Mucosa of rectum (tissue), 2 donors: ENCODE results near the gene SLCO4A1.
A peak's percentile ranks its signal among the peaks of the same experiment; 100 is the strongest.

Experiments
- H3K27ac ChIP-seq, 2 donors: one replicate each; pipeline ENCODE4 v1.7.0; 2013; ENCODE audit warnings: inconsistent platforms in 2 of 2, low read depth in 2 of 2, low read length in 2 of 2
- H3K27me3 ChIP-seq, 2 donors: one replicate each; pipeline ENCODE4 v1.7.0; 2013; ENCODE audit warnings: low read length in 2 of 2; ENCODE audit not compliant: control insufficient read depth in 2 of 2, insufficient read depth in 2 of 2
- H3K36me3 ChIP-seq, 2 donors: one replicate each; pipeline ENCODE4 v1.7.0; 2013; ENCODE audit warnings: low read length in 2 of 2; ENCODE audit not compliant: control insufficient read depth in 2 of 2, insufficient read depth in 2 of 2
- H3K4me1 ChIP-seq, 2 donors: one replicate each; pipeline ENCODE4 v1.7.0; 2013; ENCODE audit warnings: low read length in 2 of 2, mild to moderate bottlenecking in 1 of 2; ENCODE audit not compliant: control insufficient read depth in 2 of 2, insufficient read depth in 2 of 2
- H3K4me3 ChIP-seq, 2 donors: one replicate each; pipeline ENCODE4 v1.7.0; 2013; ENCODE audit warnings: low read length in 2 of 2
- H3K9ac ChIP-seq, 2 donors: one replicate each; pipeline ENCODE4 v1.7.0; 2013; ENCODE audit warnings: low read length in 2 of 2, low read depth in 1 of 2, mild to moderate bottlenecking in 1 of 2
- H3K9me3 ChIP-seq, 2 donors: one replicate each; pipeline ENCODE4 v1.7.0; 2013; ENCODE audit warnings: low read length in 2 of 2; ENCODE audit not compliant: control insufficient read depth in 2 of 2
- donor health status: healthy.
- donor health status: Normal muscosa, but diverticular disease.

SLCO4A1 gene

GRCh38 chr20:62707276-62707920 is 65.1 kb downstream of the SLCO4A1 start:
- Histone ChIP-seq H3K27me3 (peaks cover 22 to 31% of the 10 kb centered on the region in 2 donors), H3K36me3 (no peaks in the 10 kb centered on the region), H3K4me3 (no peak overlapping the region), H3K27ac (no peak overlapping the region), H3K9me3 (no peaks in the 10 kb centered on the region), H3K9ac (no peak overlapping the region), H3K4me1 (peaks cover 0 to 4% of the 10 kb centered on the region in 2 donors)

- no peaks in the 10 kb centered on the region for H3K36me3 ChIP-seq
- H3K9me3 ChIP-seq = no peaks in the 10 kb centered on the region
- H3K9ac ChIP-seq = no peak overlapping the region
- H3K4me3 ChIP-seq = no peak overlapping the region
- H3K4me1 ChIP-seq = peaks cover 0 to 4% of the 10 kb centered on the region in 2 donors
- H3K27ac ChIP-seq = no peak overlapping the region
- H3K27me3 ChIP-seq = peaks cover 22 to 31% of the 10 kb centered on the region in 2 donors
Observed at GRCh38 chr20:62707921-62708521, 65.7 kb downstream of the SLCO4A1 start.

- no peak within 1 kb of the TSS for H3K4me3 ChIP-seq
- peaks cover 22 to 31% of the 10 kb centered on the region in 2 donors for H3K27me3 ChIP-seq
- H3K36me3 ChIP-seq = no peaks in the 10 kb centered on the region
- H3K9me3 ChIP-seq = no peaks in the 10 kb centered on the region
- peaks cover 0 to 4% of the 10 kb centered on the region in 2 donors for H3K4me1 ChIP-seq
- H3K9ac ChIP-seq = no peak within 1 kb of the TSS
- no peak within 1 kb of the TSS for H3K27ac ChIP-seq
Observed at GRCh38 chr20:62708591-62709536, 66.6 kb downstream of the SLCO4A1 start, which contains the start of gene NTSR1. Gene NTSR1 (plus strand): TSS chr20:62708836. CDS start chr20:62709208, 372 bp downstream.

GRCh38 chr20:62709537-62709905 is 67.2 kb downstream of the SLCO4A1 start:
- Histone ChIP-seq H3K27ac (no peak overlapping the region), H3K9ac (no peak overlapping the region), H3K4me1 (no peaks in the 10 kb centered on the region), H3K9me3 (no peaks in the 10 kb centered on the region), H3K27me3 (peaks cover 22 to 31% of the 10 kb centered on the region in 2 donors), H3K36me3 (no peaks in the 10 kb centered on the region), H3K4me3 (no peak overlapping the region)

GRCh38 chr20:62710221-62710885 is 68.0 kb downstream of the SLCO4A1 start:
- Histone ChIP-seq H3K27ac (no peak overlapping the region), H3K9me3 (no peaks in the 10 kb centered on the region), H3K27me3 (peaks cover 20 to 31% of the 10 kb centered on the region in 2 donors), H3K36me3 (no peaks in the 10 kb centered on the region), H3K4me1 (no peaks in the 10 kb centered on the region), H3K9ac (no peak overlapping the region), H3K4me3 (no peak overlapping the region)

GRCh38 chr20:62710886-62711702 is 68.8 kb downstream of the SLCO4A1 start:
- H3K9ac ChIP-seq = no peak overlapping the region
- no peaks in the 10 kb centered on the region for H3K4me1 ChIP-seq
- H3K27me3 ChIP-seq = peaks cover 20 to 27% of the 10 kb centered on the region in 2 donors
- H3K36me3 ChIP-seq = no peaks in the 10 kb centered on the region
- peak overlapping the region in 1 of 2 donors; percentile 23 for H3K27ac ChIP-seq
- no peak overlapping the region for H3K4me3 ChIP-seq
- no peaks in the 10 kb centered on the region for H3K9me3 ChIP-seq

- Histone ChIP-seq H3K4me1 (no peaks in the 10 kb centered on the region), H3K27ac (no peak overlapping the region), H3K9me3 (no peaks in the 10 kb centered on the region), H3K36me3 (no peaks in the 10 kb centered on the region), H3K4me3 (no peak overlapping the region), H3K27me3 (peaks cover 20 to 27% of the 10 kb centered on the region in 2 donors), H3K9ac (no peak overlapping the region)
Observed at GRCh38 chr20:62711703-62712101, 69.4 kb downstream of the SLCO4A1 start.

GRCh38 chr20:62712606-62713005 is 70.3 kb downstream of the SLCO4A1 start:
- no peaks in the 10 kb centered on the region for H3K9me3 ChIP-seq
- H3K4me3 ChIP-seq = no peak overlapping the region
- no peak overlapping the region for H3K9ac ChIP-seq
- H3K4me1 ChIP-seq = peaks cover 0 to 2% of the 10 kb centered on the region in 2 donors
- no peaks in the 10 kb centered on the region for H3K36me3 ChIP-seq
- peaks cover 18 to 27% of the 10 kb centered on the region in 2 donors for H3K27me3 ChIP-seq
- H3K27ac ChIP-seq = no peak overlapping the region

GRCh38 chr20:62714006-62714405 is 71.7 kb downstream of the SLCO4A1 start:
- Histone ChIP-seq H3K27ac (no peak overlapping the region), H3K9ac (no peak overlapping the region), H3K4me3 (no peak overlapping the region), H3K4me1 (peaks cover 0 to 2% of the 10 kb centered on the region in 2 donors), H3K36me3 (no peaks in the 10 kb centered on the region), H3K9me3 (no peaks in the 10 kb centered on the region), H3K27me3 (peaks cover 12 to 19% of the 10 kb centered on the region in 2 donors)
